Esophagus muscularis mucosa (tissue), 4 donors: Measurements from ENCODE around the gene RASAL2.

ENCODE experiments used
- EP300 ChIP-seq: sonication (generic); formaldehyde crosslinking; IDR thresholded peaks from one replicate; pipeline ENCODE4 v1.6.1; 2017; ENCODE audit warnings: antibody characterized with exemption
- POLR2A ChIP-seq: fragments of 450-650 bp; IDR thresholded peaks from one replicate; pipeline ENCODE4 v1.6.1; 2017; ENCODE audit warnings: antibody characterized with exemption, moderate library complexity, mild to moderate bottlenecking, low read depth
- POLR2AphosphoS5 ChIP-seq, 2 donors: sonication (generic); formaldehyde crosslinking; IDR thresholded peaks; one replicate each; pipeline ENCODE4 v1.6.1; 2017; ENCODE audit warnings: antibody characterized with exemption in 2 of 2
- TF ChIP-seq, protein P1 (sequence below), 3 experiments: fragments of 200-600 bp in 2 of 3; fragments of 450-650 bp in 1 of 3; sonication (generic) in 2 of 3; IDR thresholded peaks; one replicate each; pipeline ENCODE4 v1.5.1; 2017 to 2019; ENCODE audit warnings: antibody characterized with exemption in 3 of 3, mild to moderate bottlenecking in 2 of 3, moderate library complexity in 1 of 3

GRCh38 chr1:178311164-178311563 lies 217.3 kb downstream of the RASAL2 start:
- TF ChIP-seq, protein P1, sequence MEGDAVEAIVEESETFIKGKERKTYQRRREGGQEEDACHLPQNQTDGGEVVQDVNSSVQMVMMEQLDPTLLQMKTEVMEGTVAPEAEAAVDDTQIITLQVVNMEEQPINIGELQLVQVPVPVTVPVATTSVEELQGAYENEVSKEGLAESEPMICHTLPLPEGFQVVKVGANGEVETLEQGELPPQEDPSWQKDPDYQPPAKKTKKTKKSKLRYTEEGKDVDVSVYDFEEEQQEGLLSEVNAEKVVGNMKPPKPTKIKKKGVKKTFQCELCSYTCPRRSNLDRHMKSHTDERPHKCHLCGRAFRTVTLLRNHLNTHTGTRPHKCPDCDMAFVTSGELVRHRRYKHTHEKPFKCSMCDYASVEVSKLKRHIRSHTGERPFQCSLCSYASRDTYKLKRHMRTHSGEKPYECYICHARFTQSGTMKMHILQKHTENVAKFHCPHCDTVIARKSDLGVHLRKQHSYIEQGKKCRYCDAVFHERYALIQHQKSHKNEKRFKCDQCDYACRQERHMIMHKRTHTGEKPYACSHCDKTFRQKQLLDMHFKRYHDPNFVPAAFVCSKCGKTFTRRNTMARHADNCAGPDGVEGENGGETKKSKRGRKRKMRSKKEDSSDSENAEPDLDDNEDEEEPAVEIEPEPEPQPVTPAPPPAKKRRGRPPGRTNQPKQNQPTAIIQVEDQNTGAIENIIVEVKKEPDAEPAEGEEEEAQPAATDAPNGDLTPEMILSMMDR (IDR thresholded peaks at IDR 0.05) = no peak
- TF ChIP-seq POLR2A (no peak), POLR2AphosphoS5 (IDR thresholded peaks at IDR 0.05) (no peak), EP300 (no peak)
